Suprapubic skin (tissue), 3 donors: Measurements from ENCODE around the gene DSC2.

Experiments
- CTCF ChIP-seq, 2 donors: fragments of 200-600 bp in 1 of 2; fragments of 450-650 bp in 1 of 2; sonication (generic) in 1 of 2; IDR thresholded peaks; one replicate each; pipeline ENCODE4 v1.5.1; 2016 to 2019; ENCODE audit warnings: antibody characterized with exemption in 2 of 2, mild to moderate bottlenecking in 1 of 2, moderate library complexity in 1 of 2
- POLR2A ChIP-seq, 2 donors: fragments of 450-650 bp; IDR thresholded peaks; one replicate each; pipeline ENCODE4 v1.6.1; 2017; ENCODE audit warnings: antibody characterized with exemption in 2 of 2, mild to moderate bottlenecking in 2 of 2, moderate library complexity in 2 of 2

GRCh38 chr18:31091350-31091749 lies 10.9 kb downstream of the DSC2 start:
- TF ChIP-seq POLR2A (IDR thresholded peaks at IDR 0.05) (no peak), CTCF (IDR thresholded peaks at IDR 0.05) (no peak)
